ENCODE data around the gene PSRC1. TPM values are rescaled to one million over a fixed set of nuclear protein-coding genes. Genes with fewer than 3 reads are reported as not detected.

The PSRC1 gene
- total and polyA plus RNA-seq, 12 donors, result 0.34 to 2.9 (median 0.73) TPM

DNA sequence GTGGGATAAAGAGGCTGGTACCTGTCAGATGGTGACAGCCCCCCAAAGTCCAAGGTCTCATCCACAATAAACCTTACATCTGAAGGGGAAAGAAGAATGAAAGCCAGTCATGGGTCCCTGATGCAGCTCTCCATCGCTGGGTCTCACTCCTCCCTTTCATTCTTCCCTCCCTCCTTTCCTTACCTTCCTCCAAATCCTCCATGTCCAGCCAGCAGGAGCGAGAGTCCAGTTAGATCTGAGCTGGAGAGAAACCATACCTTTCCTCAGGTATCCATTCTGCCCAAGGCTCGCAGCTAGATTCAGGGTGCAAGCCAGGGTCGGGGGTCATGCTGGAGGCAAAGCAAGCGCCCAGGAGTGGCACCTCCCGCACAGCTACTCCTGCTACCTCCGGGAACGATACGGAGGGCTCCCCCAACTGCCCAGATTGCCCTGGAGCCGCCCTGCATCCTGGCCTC lies 421 bp downstream of the PSRC1 start:
- Histone ChIP-seq H3K36me3 (no peaks in the 10 kb centered on the region), H3K27ac (peak overlapping the region in 9 of 10 donors; percentile 72 to 92 (median 85)), H3K4me1 (peaks cover 6 to 34% (median 10%) of the 10 kb centered on the region in 9 donors), H3K4me3 (peak overlapping the region; percentile 46 to 83 (median 72)), H3K9me3 (no peaks in the 10 kb centered on the region), H3K27me3 (no peaks in the 10 kb centered on the region)
- intact Hi-C loops (cut with DNase I), result loop anchor here in 5 of 10 donors (2.0 to 5.0 kb wide), 3 partner anchors 24 to 250 kb away; partner anchors contain the start of gene MYBPHL (in 1 of the 5)
- WGBS, 2 donors, result 12 to 17% methylated on average over 10 of the region's 10 CpGs
- DNase-seq (no peak), ATAC-seq (no peak)
- TF ChIP-seq CTCF (IDR thresholded peaks at IDR 0.05), result no peak

- H3K27me3 ChIP-seq, result no peaks in the 10 kb centered on the region
- ATAC-seq (no peak), DNase-seq (no peak)
- peak overlapping the region in 9 of 10 donors; percentile 46 to 83 (median 74) for H3K4me3 ChIP-seq
- intact Hi-C loops (cut with DNase I), result loop anchor here in 7 of 10 donors (2.0 to 5.0 kb wide), 4 partner anchors 25 to 250 kb away; partner anchors contain the start of gene MYBPHL (in 1 of the 7)
- H3K4me1 ChIP-seq, result peaks cover 6 to 39% (median 10%) of the 10 kb centered on the region in 9 donors
- H3K27ac ChIP-seq, result peak overlapping the region in 5 of 10 donors; percentile 72 to 92 (median 84)
- no peaks in the 10 kb centered on the region for H3K36me3 ChIP-seq
- H3K9me3 ChIP-seq, result no peaks in the 10 kb centered on the region
- no peak for TF ChIP-seq CTCF (IDR thresholded peaks at IDR 0.05)
- 65 to 70% methylated on average over 28 of the region's 28 CpGs for WGBS, 2 donors
Measured at GRCh38 chr1:109281680-109282496, 1.1 kb downstream of the PSRC1 start.

DNA sequence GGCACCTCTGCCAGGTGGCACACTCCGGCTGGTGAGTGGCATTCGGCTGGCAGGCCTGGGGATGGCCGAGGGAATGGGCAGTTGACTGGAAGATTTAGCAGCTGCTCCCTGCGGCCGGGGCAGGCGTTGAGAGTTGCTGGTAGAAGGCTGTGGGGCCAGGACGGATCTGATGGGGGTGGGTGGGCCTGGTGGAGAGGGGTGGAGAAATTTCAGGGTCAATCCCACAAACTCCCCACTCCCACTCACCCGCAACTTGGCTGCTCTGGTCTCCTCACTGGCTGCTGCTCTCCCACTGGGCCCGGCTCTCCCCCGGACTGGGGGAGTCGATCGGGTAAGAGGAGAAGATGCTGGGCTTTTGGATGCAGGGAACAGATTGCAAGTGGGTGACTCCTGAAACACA lies 2.1 kb downstream of the PSRC1 start:
- ATAC-seq (no peak), DNase-seq (no peak)
- intact Hi-C loops (cut with DNase I), result loop anchor here in 3 of 10 donors (2.0 to 5.0 kb wide), 3 partner anchors 114 to 251 kb away; no protein-coding TSS in a partner anchor
- H3K4me1 ChIP-seq, result peaks cover 6 to 39% (median 10%) of the 10 kb centered on the region in 9 donors
- no peaks in the 10 kb centered on the region for H3K9me3 ChIP-seq
- TF ChIP-seq CTCF (IDR thresholded peaks at IDR 0.05), result no peak
- no peak overlapping the region for H3K4me3 ChIP-seq
- H3K27ac ChIP-seq, result no peak overlapping the region
- 91 to 94% methylated on average over 12 of the region's 12 CpGs for WGBS, 2 donors
- no peaks in the 10 kb centered on the region for H3K27me3 ChIP-seq
- H3K36me3 ChIP-seq, result no peaks in the 10 kb centered on the region

DNA sequence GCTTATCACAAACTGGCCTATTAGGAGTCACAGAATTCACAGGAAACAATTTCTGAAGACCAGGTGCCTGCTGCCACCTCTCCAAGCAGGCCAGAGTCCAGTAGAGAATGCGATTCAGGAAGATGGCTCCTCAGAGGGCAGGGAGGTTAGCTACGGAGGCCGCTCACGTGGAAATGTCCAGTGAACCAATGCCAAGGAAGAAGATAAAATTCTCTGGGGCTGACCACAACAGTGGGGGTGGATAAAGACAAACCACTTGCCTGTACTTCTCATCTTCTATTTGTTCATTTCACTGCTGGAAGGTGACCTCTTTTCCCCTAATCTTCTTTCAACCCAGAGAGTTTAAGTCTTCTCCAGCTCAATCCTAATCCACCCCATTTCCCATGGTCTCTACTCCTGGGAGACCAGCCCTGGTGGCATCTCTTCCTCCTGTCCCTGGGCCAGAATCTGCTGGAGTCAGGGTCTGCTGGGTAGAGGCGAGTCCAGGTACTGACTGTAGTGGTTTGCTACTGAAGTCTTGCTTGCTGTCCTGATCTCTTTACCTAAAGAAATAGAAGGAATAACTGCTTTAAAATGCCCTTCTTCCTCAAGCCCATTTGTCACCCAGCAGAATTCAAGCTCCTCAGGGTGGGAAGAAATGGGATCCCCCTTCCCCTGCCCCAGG lies 3.2 kb downstream of the PSRC1 start:
- ATAC-seq (no peak), DNase-seq (no peak)
- WGBS, 2 donors, result 83 to 85% methylated on average over 5 of the region's 5 CpGs
- Histone ChIP-seq H3K27ac (no peak overlapping the region), H3K27me3 (no peaks in the 10 kb centered on the region), H3K36me3 (no peaks in the 10 kb centered on the region), H3K4me3 (no peak overlapping the region), H3K4me1 (peaks cover 6 to 39% (median 10%) of the 10 kb centered on the region in 9 donors), H3K9me3 (no peaks in the 10 kb centered on the region)
- intact Hi-C loops (cut with DNase I), result loop anchor here in 7 of 10 donors (2.0 to 10.0 kb wide), 5 partner anchors 115 to 253 kb away; no protein-coding TSS in a partner anchor
- TF ChIP-seq CTCF (IDR thresholded peaks at IDR 0.05), result no peak

Measured in heart right ventricle (tissue), 16 donors.